Measurements from ENCODE around the gene DNM3. TPM values are rescaled to one million over a fixed set of nuclear protein-coding genes. Genes with fewer than 3 reads are reported as not detected.

The DNM3 gene
- total and polyA plus RNA-seq, 10 of the 15 experiments (the other 5 are each of a cell fraction or from before 2014, with no cell fraction given), result 0.03 to 1.5 (median 0.08) TPM; not detected in 3

- POLR2A ChIA-PET, result no interaction called here
- SMC1A ChIA-PET (ENCODE audit: uncharacterized antibody, unreplicated experiment), result interaction anchor here (0.7 kb wide), 1 partner anchor 92 kb away, joined by 3 read pairs; no protein-coding TSS in a partner anchor
- TF ChIP-seq SPI1 (IDR thresholded peaks at IDR 0.05; ENCODE audit: borderline replicate concordance, insufficient read depth, low read depth, low read length) (no peak), YBX1 (IDR thresholded peaks at IDR 0.05) (no peak), YY1 (IDR thresholded peaks at IDR 0.05; ENCODE audit: low read depth, low read length) (no peak), CUX1 (IDR thresholded peaks at IDR 0.05; ENCODE audit: insufficient replicate concordance, low read depth, low read length) (no peak), RFX5 (IDR thresholded peaks at IDR 0.05; ENCODE audit: low read depth, low read length) (no peak), ELK1 (IDR thresholded peaks at IDR 0.05; ENCODE audit: low read depth, low read length) (no peak), ETV6 (conservative IDR thresholded peaks at IDR 0.05 in 1 of 2, IDR thresholded peaks at IDR 0.05 in 1 of 2; ENCODE audit: borderline replicate concordance in 1 of 2, low read depth in 1 of 2) (no peak), POU2F2 (IDR thresholded peaks at IDR 0.05; ENCODE audit: borderline replicate concordance, low read depth, low read length) (no peak), BCL11A (IDR thresholded peaks at IDR 0.05; ENCODE audit: low read depth, low read length) (no peak), CBFB (IDR thresholded peaks at IDR 0.05; ENCODE audit: low read depth) (no peak)
- no peaks in the 10 kb centered on the region for H3K4me1 ChIP-seq (ENCODE audit: control insufficient read depth, insufficient read depth, low read length)
- CTCF ChIA-PET, result no interaction called here
- no peaks in the 10 kb centered on the region; the same call in 2 of the 3 replicates for H3K9me3 ChIP-seq (replicated peaks; ENCODE audit: control insufficient read depth, insufficient read depth, low read length)
- H3K4me2 ChIP-seq (ENCODE audit: control insufficient read depth, insufficient read depth), result no peak overlapping the region
- H3K79me2 ChIP-seq (ENCODE audit: control insufficient read depth, insufficient read depth, low read length), result no peaks in the 10 kb centered on the region
- no TSS peak for BruUV-seq (replicated peaks)
- RAD21 ChIA-PET (ENCODE audit: unreplicated experiment), result no interaction called here
- H3K36me3 ChIP-seq (ENCODE audit: control insufficient read depth in 2 of 2, insufficient read depth in 2 of 2, low read length in 1 of 2), result no peaks in the 10 kb centered on the region
- no peak for ATAC-seq
- FAIRE-seq, result no peak
- H2AFZ ChIP-seq (ENCODE audit: control insufficient read depth, low read depth, low read length), result no peak overlapping the region
- 32% methylated on average over 1 of the region's 1 CpG for WGBS (ENCODE audit: insufficient coverage, insufficient replicate concordance, low lambda C conversion rate, missing lambda C conversion rate)
- no peak overlapping the region for H3K27ac ChIP-seq (ENCODE audit: control insufficient read depth, insufficient read depth)
- DNase-seq (ENCODE audit: low read depth, low spot score), result no peak
- H4K20me1 ChIP-seq (ENCODE audit: control insufficient read depth, insufficient read depth), result no peaks in the 10 kb centered on the region
- no peak overlapping the region for H3K9ac ChIP-seq (ENCODE audit: control insufficient read depth, insufficient read depth, low read length)
- no peaks in the 10 kb centered on the region for H3K27me3 ChIP-seq (replicated peaks in 1 of 2; ENCODE audit: control insufficient read depth in 2 of 2, insufficient read depth in 2 of 2, low read length in 1 of 2)
- in situ Hi-C loops (cut with MboI) (no loop called here), intact Hi-C loops (cut with micrococcal nuclease; ENCODE audit: unreplicated experiment) (no loop called here)
- H3K4me3 ChIP-seq, result no peak overlapping the region
Measured at GRCh38 chr1:172083191-172083590, 241.9 kb downstream of the DNM3 start.

All from GM12878 (cell line).